Measurements from ENCODE around the gene PER1.
"Not testable (repeated sequence)": the region's sequence is repeated elsewhere in the genome, so short reads cannot be mapped to it uniquely, and the experiment has no call there.

The PER1 gene

GRCh38 chr17:8152112-8152775 lies at the start of gene PER1:
TSS of gene PER1 (minus strand) at chr17:8152404. CDS start at chr17:8150706, 1,698 bp downstream.
- peak; percentile 73 for DNase-seq (ENCODE audit: low read depth)

GRCh38 chr17:8192070-8192815 lies 40.0 kb upstream of the PER1 start:
- DNase-seq (ENCODE audit: low read depth) = no peak

- DNase-seq (ENCODE audit: low read depth) = no peak
Observed at GRCh38 chr17:8190506-8190905, 38.3 kb upstream of the PER1 start.

- DNase-seq (ENCODE audit: low read depth) = peak; percentile 86
Observed at GRCh38 chr17:8189711-8190477, 37.7 kb upstream of the PER1 start, which contains the start of gene BORCS6. TSS of gene BORCS6 (minus strand) at chr17:8190180. CDS start at chr17:8190140, 40 bp downstream.

- DNase-seq (ENCODE audit: low read depth) = no peak
Observed at GRCh38 chr17:8189041-8189710, 37.0 kb upstream of the PER1 start.

- no peak for DNase-seq (ENCODE audit: low read depth)
Observed at GRCh38 chr17:8188263-8188839, 36.1 kb upstream of the PER1 start.

GRCh38 chr17:8187517-8188262 lies 35.5 kb upstream of the PER1 start:
- DNase-seq (ENCODE audit: low read depth) = peak; percentile 88

- DNase-seq (ENCODE audit: low read depth) = peak; percentile 82
Observed at GRCh38 chr17:8186787-8187516, 34.7 kb upstream of the PER1 start.

GRCh38 chr17:8186446-8186786 lies 34.2 kb upstream of the PER1 start:
- DNase-seq (ENCODE audit: low read depth) = no peak

GRCh38 chr17:8185582-8186445 lies 33.6 kb upstream of the PER1 start:
- DNase-seq (ENCODE audit: low read depth) = peak; percentile 93

- no peak for DNase-seq (ENCODE audit: low read depth)
Observed at GRCh38 chr17:8176998-8177731, 25.0 kb upstream of the PER1 start.

GRCh38 chr17:8176197-8176940 lies 24.2 kb upstream of the PER1 start, which contains the start of gene TMEM107:
TSS of gene TMEM107 (minus strand) at chr17:8176380. CDS start at chr17:8176286, 94 bp downstream.
- peak; percentile 81 for DNase-seq (ENCODE audit: low read depth)

GRCh38 chr17:8175795-8176196 lies 23.6 kb upstream of the PER1 start:
- DNase-seq (ENCODE audit: low read depth) = no peak

GRCh38 chr17:8173871-8174322 lies 21.7 kb upstream of the PER1 start:
- no peak for DNase-seq (ENCODE audit: low read depth)

GRCh38 chr17:8173056-8173870 lies 21.1 kb upstream of the PER1 start:
- DNase-seq (ENCODE audit: low read depth) = no peak

- not testable (repeated sequence) for DNase-seq (ENCODE audit: low read depth)
Observed at GRCh38 chr17:8170186-8170585, 18.0 kb upstream of the PER1 start.

GRCh38 chr17:8167526-8167925 lies 15.3 kb upstream of the PER1 start:
- DNase-seq (ENCODE audit: low read depth) = no peak
